Adipocyte (in vitro differentiated cells): ENCODE results near the gene UNC5C.
A peak's percentile ranks its signal among the peaks of the same experiment; 100 is the strongest.

Experiments
- DNase-seq: peaks from one replicate; pipeline ENCODE4 v3.0.0-alpha.2; 2015; ENCODE audit warnings: low read depth
- H3K27me3 ChIP-seq: replicated peaks from 2 replicates; pipeline ENCODE4 v1.7.0; 2013; ENCODE audit warnings: mild to moderate bottlenecking, low read length, moderate library complexity; ENCODE audit not compliant: control insufficient read depth, insufficient read depth
- H3K36me3 ChIP-seq: 2 replicates; pipeline ENCODE4 v1.7.0; 2013; ENCODE audit warnings: low read length, mild to moderate bottlenecking, moderate library complexity; ENCODE audit not compliant: control insufficient read depth, insufficient read depth, severe bottlenecking
- H3K4me1 ChIP-seq: 2 replicates; pipeline ENCODE4 v1.7.0; 2013; ENCODE audit warnings: mild to moderate bottlenecking, low read length, moderate library complexity; ENCODE audit not compliant: control insufficient read depth, insufficient read depth
- H3K4me3 ChIP-seq: 2 replicates; pipeline ENCODE4 v1.7.0; 2013; ENCODE audit warnings: mild to moderate bottlenecking, low read length, moderate library complexity
- H3K9ac ChIP-seq: 2 replicates; pipeline ENCODE4 v1.7.0; 2013; ENCODE audit warnings: mild to moderate bottlenecking, low read length, moderate library complexity
- H3K9me3 ChIP-seq: 2 replicates; pipeline ENCODE4 v1.7.0; 2013; ENCODE audit warnings: mild to moderate bottlenecking, low read length, moderate library complexity; ENCODE audit not compliant: control insufficient read depth

The UNC5C gene

GRCh38 chr4:95513022-95513421 is 35.8 kb downstream of the UNC5C start:
- Histone ChIP-seq H3K4me1 (peaks cover 13% of the 10 kb centered on the region), H3K4me3 (no peak overlapping the region), H3K36me3 (no peaks in the 10 kb centered on the region), H3K9ac (no peak overlapping the region), H3K27me3 (no peaks in the 10 kb centered on the region), H3K9me3 (no peaks in the 10 kb centered on the region)
- no peak for DNase-seq

DNA sequence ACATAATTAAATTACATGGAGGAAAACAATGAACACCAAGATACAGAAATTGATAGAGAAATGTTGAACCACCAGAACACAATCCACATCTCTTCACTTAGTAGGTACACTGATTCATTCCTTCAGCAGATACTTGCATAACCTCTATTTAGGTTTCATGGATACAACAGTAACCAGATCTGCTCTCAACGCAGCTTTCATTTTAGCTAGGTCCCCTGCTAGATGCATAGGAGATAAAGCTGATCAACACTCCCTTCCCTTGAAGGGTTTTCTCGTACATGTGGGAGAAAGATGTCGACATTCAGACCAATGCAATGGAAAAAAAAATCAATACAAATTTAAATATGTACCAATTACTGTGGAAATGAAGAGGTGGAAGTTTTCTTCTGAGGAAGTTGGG is 37.3 kb downstream of the UNC5C start:
- Histone ChIP-seq H3K4me3 (no peak overlapping the region), H3K27me3 (no peaks in the 10 kb centered on the region), H3K9ac (no peak overlapping the region), H3K9me3 (no peaks in the 10 kb centered on the region), H3K4me1 (peaks cover 13% of the 10 kb centered on the region), H3K36me3 (no peaks in the 10 kb centered on the region)
- DNase-seq = no peak

DNA sequence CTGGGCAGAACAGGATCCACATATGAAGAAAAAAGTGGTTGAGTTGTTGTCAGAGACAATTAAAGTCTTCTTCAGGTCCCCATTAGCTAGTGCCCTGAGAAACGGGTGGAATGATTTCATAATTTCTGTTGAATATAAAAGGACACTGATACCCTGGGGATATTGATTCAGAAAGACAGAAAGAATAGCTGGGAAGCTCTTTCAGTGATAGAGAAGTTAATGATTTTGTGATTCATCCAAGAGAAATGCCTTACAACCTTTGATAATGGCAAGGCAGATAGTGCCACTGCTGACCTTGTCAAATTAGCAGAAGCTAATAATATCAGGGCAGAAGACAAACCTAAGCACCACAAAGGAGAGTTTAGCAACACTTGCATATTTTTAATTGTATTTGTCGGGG is 37.9 kb downstream of the UNC5C start:
- H3K4me1 ChIP-seq = peaks cover 19% of the 10 kb centered on the region
- DNase-seq = no peak
- no peaks in the 10 kb centered on the region for H3K27me3 ChIP-seq
- H3K9ac ChIP-seq = no peak overlapping the region
- H3K4me3 ChIP-seq = no peak overlapping the region
- H3K36me3 ChIP-seq = no peaks in the 10 kb centered on the region
- H3K9me3 ChIP-seq = no peaks in the 10 kb centered on the region

GRCh38 chr4:95510145-95510544 is 38.6 kb downstream of the UNC5C start:
- Histone ChIP-seq H3K9ac (no peak overlapping the region), H3K4me1 (peaks cover 26% of the 10 kb centered on the region), H3K27me3 (no peaks in the 10 kb centered on the region), H3K4me3 (no peak overlapping the region), H3K9me3 (no peaks in the 10 kb centered on the region), H3K36me3 (no peaks in the 10 kb centered on the region)
- peak; percentile 69 for DNase-seq

DNA sequence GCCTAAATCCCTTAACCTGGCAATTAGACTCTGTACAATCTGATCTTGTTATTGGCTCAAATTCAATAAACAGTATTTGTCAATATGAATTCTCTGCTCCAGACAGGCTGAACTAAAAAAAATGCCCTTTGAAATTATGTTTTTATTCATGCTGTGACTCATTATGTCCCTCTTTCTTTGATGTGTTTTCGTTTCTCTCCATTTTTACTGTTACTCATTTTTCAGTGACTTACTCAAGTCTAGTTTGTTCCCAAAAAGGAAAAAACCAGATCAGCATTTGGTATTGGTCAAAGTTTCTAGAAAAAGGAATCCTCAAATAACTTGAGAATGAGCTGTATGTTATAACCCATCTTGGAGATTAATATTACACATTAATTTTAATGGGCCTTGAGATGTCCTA is 40.4 kb downstream of the UNC5C start:
- no peak overlapping the region for H3K9ac ChIP-seq
- no peaks in the 10 kb centered on the region for H3K27me3 ChIP-seq
- peaks cover 28% of the 10 kb centered on the region for H3K4me1 ChIP-seq
- no peaks in the 10 kb centered on the region for H3K36me3 ChIP-seq
- H3K4me3 ChIP-seq = no peak overlapping the region
- no peaks in the 10 kb centered on the region for H3K9me3 ChIP-seq
- peak; percentile 32 for DNase-seq

GRCh38 chr4:95507561-95507960 is 41.2 kb downstream of the UNC5C start:
- peaks cover 28% of the 10 kb centered on the region for H3K4me1 ChIP-seq
- no peaks in the 10 kb centered on the region for H3K9me3 ChIP-seq
- H3K9ac ChIP-seq = no peak overlapping the region
- H3K4me3 ChIP-seq = no peak overlapping the region
- no peaks in the 10 kb centered on the region for H3K27me3 ChIP-seq
- H3K36me3 ChIP-seq = no peaks in the 10 kb centered on the region
- DNase-seq = no peak

GRCh38 chr4:95507147-95507546 is 41.6 kb downstream of the UNC5C start:
- no peak for DNase-seq
- peaks cover 28% of the 10 kb centered on the region for H3K4me1 ChIP-seq
- no peaks in the 10 kb centered on the region for H3K27me3 ChIP-seq
- no peak overlapping the region for H3K9ac ChIP-seq
- H3K36me3 ChIP-seq = no peaks in the 10 kb centered on the region
- no peaks in the 10 kb centered on the region for H3K9me3 ChIP-seq
- no peak overlapping the region for H3K4me3 ChIP-seq

GRCh38 chr4:95506264-95506663 is 42.5 kb downstream of the UNC5C start:
- no peak for DNase-seq
- H3K36me3 ChIP-seq = no peaks in the 10 kb centered on the region
- no peak overlapping the region for H3K4me3 ChIP-seq
- no peaks in the 10 kb centered on the region for H3K9me3 ChIP-seq
- no peaks in the 10 kb centered on the region for H3K27me3 ChIP-seq
- no peak overlapping the region for H3K9ac ChIP-seq
- peaks cover 28% of the 10 kb centered on the region for H3K4me1 ChIP-seq

GRCh38 chr4:95505799-95506198 is 43.0 kb downstream of the UNC5C start:
- Histone ChIP-seq H3K4me1 (peaks cover 28% of the 10 kb centered on the region), H3K9ac (no peak overlapping the region), H3K4me3 (no peak overlapping the region), H3K9me3 (no peaks in the 10 kb centered on the region), H3K27me3 (no peaks in the 10 kb centered on the region), H3K36me3 (no peaks in the 10 kb centered on the region)
- DNase-seq = no peak

- no peaks in the 10 kb centered on the region for H3K36me3 ChIP-seq
- DNase-seq = peak; percentile 62
- H3K9me3 ChIP-seq = no peaks in the 10 kb centered on the region
- peaks cover 28% of the 10 kb centered on the region for H3K4me1 ChIP-seq
- no peak overlapping the region for H3K9ac ChIP-seq
- H3K4me3 ChIP-seq = no peak overlapping the region
- H3K27me3 ChIP-seq = no peaks in the 10 kb centered on the region
Measured at GRCh38 chr4:95505151-95505550, 43.6 kb downstream of the UNC5C start.

DNA sequence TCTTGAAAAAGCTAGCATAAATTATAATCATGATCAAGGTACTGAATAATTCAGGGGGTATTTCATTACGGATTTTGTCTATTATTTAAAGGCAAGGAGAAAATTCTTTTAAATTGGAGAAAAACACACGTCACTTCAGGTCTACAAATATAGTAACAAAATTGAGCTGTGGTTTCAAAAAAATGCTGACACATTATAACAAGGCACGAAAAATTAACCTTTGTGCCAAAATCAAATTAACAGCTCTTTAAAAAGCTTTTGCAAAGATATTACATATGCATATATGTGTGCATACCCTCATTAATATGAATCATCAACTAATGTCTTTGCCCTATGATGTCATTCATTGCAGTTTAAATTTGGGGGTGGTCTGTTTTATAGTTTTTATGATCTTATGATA is 44.3 kb downstream of the UNC5C start:
- Histone ChIP-seq H3K4me1 (peaks cover 28% of the 10 kb centered on the region), H3K27me3 (no peaks in the 10 kb centered on the region), H3K9ac (no peak overlapping the region), H3K36me3 (no peaks in the 10 kb centered on the region), H3K4me3 (no peak overlapping the region), H3K9me3 (no peaks in the 10 kb centered on the region)
- DNase-seq = no peak

DNA sequence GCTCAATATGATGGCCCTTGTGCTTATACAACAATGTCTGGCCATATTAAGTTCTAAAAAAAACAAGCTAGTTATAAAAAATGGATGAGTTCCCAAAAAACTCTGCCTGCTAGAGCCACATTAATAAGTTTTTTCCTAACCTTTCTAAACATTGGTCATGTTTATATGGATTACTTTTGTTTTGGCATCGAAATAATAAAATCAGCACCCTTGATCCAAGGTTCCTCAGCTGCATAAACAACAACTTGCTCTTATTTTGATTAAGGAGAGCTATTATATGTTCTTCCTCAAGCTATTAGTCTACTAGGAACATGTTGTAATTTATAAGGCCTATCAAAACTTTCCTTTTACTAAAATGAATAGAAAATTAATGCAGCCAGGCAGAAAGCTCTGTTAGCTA is 48.4 kb downstream of the UNC5C start:
- no peaks in the 10 kb centered on the region for H3K36me3 ChIP-seq
- no peak overlapping the region for H3K9ac ChIP-seq

More for the DNA sequence above, 48.4 kb downstream of the UNC5C start:
- H3K4me1 ChIP-seq = peaks cover 4% of the 10 kb centered on the region
- DNase-seq = no peak
- no peak overlapping the region for H3K4me3 ChIP-seq
- no peaks in the 10 kb centered on the region for H3K27me3 ChIP-seq
- no peaks in the 10 kb centered on the region for H3K9me3 ChIP-seq
